BLaER1 (cell line): ENCODE data around the gene HYI.

Source experiments
- H3K27ac ChIP-seq: shearing (Covaris generic); formaldehyde crosslinking; 2 replicates; pipeline ENCODE4 v1.8.1; 2022
- H3K27me3 ChIP-seq: shearing (Covaris generic); formaldehyde crosslinking; 2 replicates; pipeline ENCODE4 v1.8.1; 2022
- H3K36me3 ChIP-seq: shearing (Covaris generic); formaldehyde crosslinking; 2 replicates; pipeline ENCODE4 v1.8.1; 2022
- H3K4me1 ChIP-seq: shearing (Covaris generic); formaldehyde crosslinking; 2 replicates; pipeline ENCODE4 v1.8.1; 2022
- H3K4me2 ChIP-seq: shearing (Covaris generic); formaldehyde crosslinking; 2 replicates; pipeline ENCODE4 v1.8.1; 2022
- H3K4me3 ChIP-seq: shearing (Covaris generic); formaldehyde crosslinking; 2 replicates; pipeline ENCODE4 v1.8.1; 2022
- H3K9ac ChIP-seq: shearing (Covaris generic); formaldehyde crosslinking; 2 replicates; pipeline ENCODE4 v1.8.1; 2022
- H3K9me3 ChIP-seq: shearing (Covaris generic); formaldehyde crosslinking; 2 replicates; pipeline ENCODE4 v1.8.1; 2022
- H4K20me1 ChIP-seq: shearing (Covaris generic); formaldehyde crosslinking; 2 replicates; pipeline ENCODE4 v1.8.1; 2022
- Cebpa-rat ChIP-seq: shearing (Covaris generic); IDR thresholded peaks from 2 replicates; pipeline ENCODE4 v1.8.1; 2022

Gene HYI

DNA sequence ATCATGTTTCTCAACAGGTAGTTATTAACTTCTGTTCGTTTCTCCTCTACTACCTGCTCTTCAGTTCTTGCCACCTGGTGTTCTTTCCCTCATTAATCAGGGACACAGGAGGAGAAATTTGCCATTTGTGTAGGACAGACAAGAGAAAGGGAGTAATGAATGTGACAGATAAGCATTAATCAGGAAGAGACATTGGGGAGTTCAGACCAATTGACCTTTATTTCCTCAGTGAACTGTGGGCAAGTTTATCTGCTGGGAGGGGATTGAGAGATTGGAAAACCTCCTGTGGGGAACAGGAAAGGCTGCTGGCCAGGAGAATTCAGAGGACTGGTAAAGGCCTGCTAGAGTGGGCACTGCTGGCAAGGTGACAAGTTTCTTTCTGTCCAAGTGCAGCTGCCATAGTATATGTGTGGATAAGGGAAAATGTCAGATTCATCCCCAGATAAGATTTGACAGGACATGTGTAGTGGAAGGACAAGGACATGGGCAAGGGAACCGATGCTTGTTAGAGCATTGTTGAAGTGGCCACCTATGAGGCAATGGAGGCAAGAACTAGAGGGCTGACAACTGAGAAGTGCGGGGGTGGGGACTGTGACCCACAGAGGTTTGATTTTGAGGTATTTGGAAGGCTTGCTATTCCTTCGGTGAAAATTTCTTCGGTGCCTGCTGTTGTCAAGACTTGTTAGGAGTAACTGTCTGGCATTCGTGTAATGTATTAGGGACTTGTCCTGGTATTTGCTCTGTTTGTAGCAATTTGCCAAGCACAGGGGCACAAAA lies 51.5 kb downstream of the HYI start:
- no peak for TF ChIP-seq Cebpa-rat
- Histone ChIP-seq H3K27ac (no peak overlapping the region), H3K36me3 (peaks cover 64% of the 10 kb centered on the region), H3K27me3 (no peaks in the 10 kb centered on the region), H3K4me2 (no peak overlapping the region), H3K4me3 (no peak overlapping the region), H3K9ac (no peak overlapping the region), H3K9me3 (no peaks in the 10 kb centered on the region), H3K4me1 (no peaks in the 10 kb centered on the region), H4K20me1 (peaks cover 30% of the 10 kb centered on the region)
